ENCODE data around the gene CALML4.

- TF ChIP-seq CTCF (IDR thresholded peaks at IDR 0.05) (no peak), POLR2A (IDR thresholded peaks at IDR 0.05) (no peak), POLR2AphosphoS5 (IDR thresholded peaks at IDR 0.05) (no peak), EP300 (IDR thresholded peaks at IDR 0.05) (no peak)
Measured at GRCh38 chr15:68232449-68232848, 27.3 kb upstream of the CALML4 start.
